Sigmoid colon (tissue), 4 donors: ENCODE measurements around the gene AKAP17A.

ENCODE experiments used
- CTCF ChIP-seq, 4 experiments: fragments of 450-650 bp in 3 of 4; fragments of 200-600 bp in 1 of 4; IDR thresholded peaks; one replicate each; pipeline ENCODE4 v1.5.1; 2016 to 2019; ENCODE audit warnings: antibody characterized with exemption in 4 of 4, mild to moderate bottlenecking in 3 of 4, moderate library complexity in 2 of 4
- POLR2A ChIP-seq, 2 donors: fragments of 450-650 bp; IDR thresholded peaks; one replicate each; pipeline ENCODE4 v1.6.1; 2016; ENCODE audit warnings: antibody characterized with exemption in 2 of 2, mild to moderate bottlenecking in 2 of 2, moderate library complexity in 2 of 2
- POLR2AphosphoS5 ChIP-seq, 4 donors: sonication (generic); formaldehyde crosslinking; IDR thresholded peaks; one replicate each; pipeline ENCODE4 v1.6.1; 2017; ENCODE audit warnings: antibody characterized with exemption in 4 of 4

- TF ChIP-seq POLR2A (IDR thresholded peaks at IDR 0.05) (no peak), CTCF (IDR thresholded peaks at IDR 0.05) (no peak), POLR2AphosphoS5 (IDR thresholded peaks at IDR 0.05) (no peak)
Observed at GRCh38 chrX:1578511-1579173, 12.8 kb upstream of the AKAP17A start.
